ENCODE measurements around the gene ADGRV1.

The ADGRV1 gene

GRCh38 chr5:91091471-91092234 lies 533.1 kb downstream of the ADGRV1 start:
- DNase-seq = no peak

- no peak for DNase-seq
These were observed 534.5 kb downstream of the ADGRV1 start for GRCh38 chr5:91092859-91093783.

GRCh38 chr5:91095313-91095712 lies 536.7 kb downstream of the ADGRV1 start:
- DNase-seq = no peak

GRCh38 chr5:91095786-91096385 lies 537.3 kb downstream of the ADGRV1 start:
- DNase-seq = no peak

GRCh38 chr5:91098541-91098940 lies 539.9 kb downstream of the ADGRV1 start:
- DNase-seq = no peak

GRCh38 chr5:91101600-91102379 lies 543.2 kb downstream of the ADGRV1 start:
- peak; percentile 27 for DNase-seq

GRCh38 chr5:91103353-91104061 lies 544.9 kb downstream of the ADGRV1 start:
- DNase-seq = no peak

- DNase-seq = no peak
These were observed 545.5 kb downstream of the ADGRV1 start for GRCh38 chr5:91104062-91104448.

- DNase-seq = no peak
These were observed 548.4 kb downstream of the ADGRV1 start for GRCh38 chr5:91106842-91107511.

- DNase-seq = no peak
These were observed 551.0 kb downstream of the ADGRV1 start for GRCh38 chr5:91109634-91110033.

GRCh38 chr5:91110686-91111085 lies 552.1 kb downstream of the ADGRV1 start:
- DNase-seq = no peak

GRCh38 chr5:91111473-91112238 lies 553.1 kb downstream of the ADGRV1 start:
- no peak for DNase-seq

GRCh38 chr5:91114658-91115057 lies 556.1 kb downstream of the ADGRV1 start:
- DNase-seq = no peak

GRCh38 chr5:91118354-91118753 lies 559.8 kb downstream of the ADGRV1 start:
- no peak for DNase-seq

- no peak for DNase-seq
These were observed 560.2 kb downstream of the ADGRV1 start for GRCh38 chr5:91118796-91119195.

- no peak for DNase-seq
These were observed 560.6 kb downstream of the ADGRV1 start for GRCh38 chr5:91119217-91119616.

- no peak for DNase-seq
These were observed 561.6 kb downstream of the ADGRV1 start for GRCh38 chr5:91119981-91120850.

- DNase-seq = no peak
These were observed 562.9 kb downstream of the ADGRV1 start for GRCh38 chr5:91121347-91121993.

GRCh38 chr5:91122651-91123050 lies 564.1 kb downstream of the ADGRV1 start:
- DNase-seq = no peak
